ENCODE data around the gene PDE6G.

The PDE6G gene

GRCh38 chr17:81695801-81696200 is 39.5 kb upstream of the PDE6G start:
- H3K9me3 ChIP-seq (ENCODE audit: control insufficient read depth in 1 of 2, low read length in 2 of 2), result no peaks in the 10 kb centered on the region
- peaks cover 0 to 4% of the 10 kb centered on the region in 2 donors for H3K4me1 ChIP-seq (ENCODE audit: control insufficient read depth in 1 of 2, insufficient read depth in 2 of 2, low read length in 2 of 2)
- H3K4me3 ChIP-seq (ENCODE audit: low read depth in 1 of 2, low read length in 2 of 2), result no peak overlapping the region
- H3K27me3 ChIP-seq (ENCODE audit: low read depth, low read length), result no peaks in the 10 kb centered on the region
- no peak overlapping the region for H3K27ac ChIP-seq (ENCODE audit: low read length)
- peaks cover 36 to 90% of the 10 kb centered on the region in 2 donors for H3K36me3 ChIP-seq (ENCODE audit: control insufficient read depth in 1 of 2, insufficient read depth in 2 of 2, low read length in 2 of 2)

- H3K36me3 ChIP-seq (ENCODE audit: control insufficient read depth in 1 of 2, insufficient read depth in 2 of 2, low read length in 2 of 2), result peaks cover 36 to 91% of the 10 kb centered on the region in 2 donors
- no peak overlapping the region for H3K4me3 ChIP-seq (ENCODE audit: low read depth in 1 of 2, low read length in 2 of 2)
- no peaks in the 10 kb centered on the region for H3K9me3 ChIP-seq (ENCODE audit: control insufficient read depth in 1 of 2, low read length in 2 of 2)
- no peak overlapping the region for H3K27ac ChIP-seq (ENCODE audit: low read length)
- H3K4me1 ChIP-seq (ENCODE audit: control insufficient read depth in 1 of 2, insufficient read depth in 2 of 2, low read length in 2 of 2), result no peaks in the 10 kb centered on the region
- H3K27me3 ChIP-seq (ENCODE audit: low read depth, low read length), result no peaks in the 10 kb centered on the region
Observed at GRCh38 chr17:81695211-81695610, 38.9 kb upstream of the PDE6G start.

GRCh38 chr17:81694810-81695209 is 38.5 kb upstream of the PDE6G start:
- Histone ChIP-seq H3K27ac (ENCODE audit: low read length) (no peak overlapping the region), H3K4me3 (ENCODE audit: low read depth in 1 of 2, low read length in 2 of 2) (no peak overlapping the region), H3K36me3 (ENCODE audit: control insufficient read depth in 1 of 2, insufficient read depth in 2 of 2, low read length in 2 of 2) (peaks cover 36 to 95% of the 10 kb centered on the region in 2 donors), H3K9me3 (ENCODE audit: control insufficient read depth in 1 of 2, low read length in 2 of 2) (no peaks in the 10 kb centered on the region), H3K4me1 (ENCODE audit: control insufficient read depth in 1 of 2, insufficient read depth in 2 of 2, low read length in 2 of 2) (no peaks in the 10 kb centered on the region), H3K27me3 (ENCODE audit: low read depth, low read length) (no peaks in the 10 kb centered on the region)

GRCh38 chr17:81693509-81694210 is 37.3 kb upstream of the PDE6G start:
- no peaks in the 10 kb centered on the region for H3K4me1 ChIP-seq (ENCODE audit: control insufficient read depth in 1 of 2, insufficient read depth in 2 of 2, low read length in 2 of 2)
- H3K9me3 ChIP-seq (ENCODE audit: control insufficient read depth in 1 of 2, low read length in 2 of 2), result no peaks in the 10 kb centered on the region
- no peak overlapping the region for H3K4me3 ChIP-seq (ENCODE audit: low read depth in 1 of 2, low read length in 2 of 2)
- peaks cover 41 to 97% of the 10 kb centered on the region in 2 donors for H3K36me3 ChIP-seq (ENCODE audit: control insufficient read depth in 1 of 2, insufficient read depth in 2 of 2, low read length in 2 of 2)
- H3K27ac ChIP-seq (ENCODE audit: low read length), result no peak overlapping the region
- no peaks in the 10 kb centered on the region for H3K27me3 ChIP-seq (ENCODE audit: low read depth, low read length)

- H3K36me3 ChIP-seq (ENCODE audit: control insufficient read depth in 1 of 2, insufficient read depth in 2 of 2, low read length in 2 of 2), result peaks cover 50 to 99% of the 10 kb centered on the region in 2 donors
- no peak overlapping the region for H3K27ac ChIP-seq (ENCODE audit: low read length)
Observed at GRCh38 chr17:81691608-81692007, 35.3 kb upstream of the PDE6G start.

GRCh38 chr17:81691196-81691595 is 34.9 kb upstream of the PDE6G start:
- peaks cover 54 to 99% of the 10 kb centered on the region in 2 donors for H3K36me3 ChIP-seq (ENCODE audit: control insufficient read depth in 1 of 2, insufficient read depth in 2 of 2, low read length in 2 of 2)
- no peak overlapping the region for H3K4me3 ChIP-seq (ENCODE audit: low read depth in 1 of 2, low read length in 2 of 2)

More at GRCh38 chr17:81691608-81692007, 35.3 kb upstream of the PDE6G start:
- Histone ChIP-seq H3K27me3 (ENCODE audit: low read depth, low read length) (no peaks in the 10 kb centered on the region), H3K9me3 (ENCODE audit: control insufficient read depth in 1 of 2, low read length in 2 of 2) (no peaks in the 10 kb centered on the region), H3K4me3 (ENCODE audit: low read depth in 1 of 2, low read length in 2 of 2) (no peak overlapping the region), H3K4me1 (ENCODE audit: control insufficient read depth in 1 of 2, insufficient read depth in 2 of 2, low read length in 2 of 2) (no peaks in the 10 kb centered on the region)

GRCh38 chr17:81690549-81690948 is 34.2 kb upstream of the PDE6G start:
- H3K27ac ChIP-seq (ENCODE audit: low read length), result no peak overlapping the region
- H3K36me3 ChIP-seq (ENCODE audit: control insufficient read depth in 1 of 2, insufficient read depth in 2 of 2, low read length in 2 of 2), result peaks cover 55 to 93% of the 10 kb centered on the region in 2 donors
- H3K4me1 ChIP-seq (ENCODE audit: control insufficient read depth in 1 of 2, insufficient read depth in 2 of 2, low read length in 2 of 2), result peaks cover 0 to 2% of the 10 kb centered on the region in 2 donors

More at GRCh38 chr17:81691196-81691595, 34.9 kb upstream of the PDE6G start:
- Histone ChIP-seq H3K27ac (ENCODE audit: low read length) (no peak overlapping the region), H3K4me1 (ENCODE audit: control insufficient read depth in 1 of 2, insufficient read depth in 2 of 2, low read length in 2 of 2) (no peaks in the 10 kb centered on the region), H3K27me3 (ENCODE audit: low read depth, low read length) (no peaks in the 10 kb centered on the region), H3K9me3 (ENCODE audit: control insufficient read depth in 1 of 2, low read length in 2 of 2) (no peaks in the 10 kb centered on the region)

GRCh38 chr17:81690066-81690465 is 33.7 kb upstream of the PDE6G start:
- Histone ChIP-seq H3K27me3 (ENCODE audit: low read depth, low read length) (no peaks in the 10 kb centered on the region), H3K4me3 (ENCODE audit: low read depth in 1 of 2, low read length in 2 of 2) (no peak overlapping the region), H3K36me3 (ENCODE audit: control insufficient read depth in 1 of 2, insufficient read depth in 2 of 2, low read length in 2 of 2) (peaks cover 52 to 88% of the 10 kb centered on the region in 2 donors), H3K27ac (ENCODE audit: low read length) (no peak overlapping the region), H3K4me1 (ENCODE audit: control insufficient read depth in 1 of 2, insufficient read depth in 2 of 2, low read length in 2 of 2) (peaks cover 3 to 7% of the 10 kb centered on the region in 2 donors), H3K9me3 (ENCODE audit: control insufficient read depth in 1 of 2, low read length in 2 of 2) (no peaks in the 10 kb centered on the region)

More at GRCh38 chr17:81690549-81690948, 34.2 kb upstream of the PDE6G start:
- Histone ChIP-seq H3K27me3 (ENCODE audit: low read depth, low read length) (no peaks in the 10 kb centered on the region), H3K4me3 (ENCODE audit: low read depth in 1 of 2, low read length in 2 of 2) (no peak overlapping the region), H3K9me3 (ENCODE audit: control insufficient read depth in 1 of 2, low read length in 2 of 2) (no peaks in the 10 kb centered on the region)

- H3K4me3 ChIP-seq (ENCODE audit: low read depth in 1 of 2, low read length in 2 of 2), result no peak overlapping the region
- peaks cover 9 to 13% of the 10 kb centered on the region in 2 donors for H3K4me1 ChIP-seq (ENCODE audit: control insufficient read depth in 1 of 2, insufficient read depth in 2 of 2, low read length in 2 of 2)
- no peak overlapping the region for H3K27ac ChIP-seq (ENCODE audit: low read length)
- no peaks in the 10 kb centered on the region for H3K27me3 ChIP-seq (ENCODE audit: low read depth, low read length)
- H3K36me3 ChIP-seq (ENCODE audit: control insufficient read depth in 1 of 2, insufficient read depth in 2 of 2, low read length in 2 of 2), result peaks cover 39 to 78% of the 10 kb centered on the region in 2 donors
- no peaks in the 10 kb centered on the region for H3K9me3 ChIP-seq (ENCODE audit: control insufficient read depth in 1 of 2, low read length in 2 of 2)
Observed at GRCh38 chr17:81688616-81689015, 32.3 kb upstream of the PDE6G start.

GRCh38 chr17:81687770-81688541 is 31.6 kb upstream of the PDE6G start:
- Histone ChIP-seq H3K4me1 (ENCODE audit: control insufficient read depth in 1 of 2, insufficient read depth in 2 of 2, low read length in 2 of 2) (peaks cover 9 to 16% of the 10 kb centered on the region in 2 donors), H3K36me3 (ENCODE audit: control insufficient read depth in 1 of 2, insufficient read depth in 2 of 2, low read length in 2 of 2) (peaks cover 39 to 72% of the 10 kb centered on the region in 2 donors), H3K27ac (ENCODE audit: low read length) (no peak overlapping the region), H3K27me3 (ENCODE audit: low read depth, low read length) (no peaks in the 10 kb centered on the region), H3K9me3 (ENCODE audit: control insufficient read depth in 1 of 2, low read length in 2 of 2) (no peaks in the 10 kb centered on the region), H3K4me3 (ENCODE audit: low read depth in 1 of 2, low read length in 2 of 2) (no peak overlapping the region)

- no peaks in the 10 kb centered on the region for H3K9me3 ChIP-seq (ENCODE audit: control insufficient read depth in 1 of 2, low read length in 2 of 2)
- no peak overlapping the region for H3K27ac ChIP-seq (ENCODE audit: low read length)
- H3K4me3 ChIP-seq (ENCODE audit: low read depth in 1 of 2, low read length in 2 of 2), result no peak overlapping the region
- H3K36me3 ChIP-seq (ENCODE audit: control insufficient read depth in 1 of 2, insufficient read depth in 2 of 2, low read length in 2 of 2), result peaks cover 33 to 60% of the 10 kb centered on the region in 2 donors
- H3K4me1 ChIP-seq (ENCODE audit: control insufficient read depth in 1 of 2, insufficient read depth in 2 of 2, low read length in 2 of 2), result peaks cover 9 to 25% of the 10 kb centered on the region in 2 donors
- no peaks in the 10 kb centered on the region for H3K27me3 ChIP-seq (ENCODE audit: low read depth, low read length)
Observed at GRCh38 chr17:81686614-81687013, 30.3 kb upstream of the PDE6G start.
